ENCODE data around the gene APOOL.

Gene APOOL

DNA sequence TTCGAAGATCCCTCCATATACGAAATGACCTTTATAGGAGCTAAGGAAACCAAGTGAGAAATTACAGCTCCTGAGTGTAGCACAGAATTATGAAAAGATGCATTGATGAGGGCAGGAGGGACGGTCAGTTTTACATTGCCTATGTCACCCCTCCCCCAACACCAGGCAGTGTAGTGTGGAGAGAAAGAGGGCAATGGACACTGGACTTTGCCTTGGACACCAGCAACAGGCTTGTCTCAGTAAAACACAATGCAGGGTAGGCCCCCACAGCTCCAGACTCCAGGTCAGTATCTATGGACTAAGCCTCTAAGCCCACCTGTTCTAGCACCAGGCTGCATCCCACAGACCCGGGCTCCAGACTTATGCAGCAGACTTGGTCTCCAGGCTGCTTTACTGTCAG, 16.5 kb downstream of the APOOL start:
- TF ChIP-seq EZH2 (IDR thresholded peaks at IDR 0.05; ENCODE audit: borderline replicate concordance, low read length) (no peak), CTCF (IDR thresholded peaks at IDR 0.05; ENCODE audit: low read length) (no peak)
- Histone ChIP-seq H3K4me3 (ENCODE audit: low read depth, low read length, poor library complexity, severe bottlenecking) (no peak overlapping the region), H3K4me1 (ENCODE audit: insufficient read depth, low read length, severe bottlenecking) (no peaks in the 10 kb centered on the region), H3K36me3 (ENCODE audit: insufficient read depth, low read length) (no peaks in the 10 kb centered on the region; the same call in 1 of the 2 replicates), H4K20me1 (ENCODE audit: insufficient read depth, low read length) (no peaks in the 10 kb centered on the region), H3K79me2 (ENCODE audit: insufficient read depth, low read length) (no peaks in the 10 kb centered on the region), H3F3A (ENCODE audit: insufficient read depth, low read length) (no peaks in the 10 kb centered on the region), H2AFZ (ENCODE audit: low read length) (no peak overlapping the region), H3K9me3 (ENCODE audit: low read length) (no peaks in the 10 kb centered on the region), H3K9ac (ENCODE audit: low read length) (no peak overlapping the region), H3K27me3 (ENCODE audit: insufficient read depth, low read length) (no peaks in the 10 kb centered on the region), H3K9me2 (ENCODE audit: low read depth, low read length) (no peaks in the 10 kb centered on the region), H3K4me2 (ENCODE audit: low read length) (no peak overlapping the region), H3K27ac (ENCODE audit: low read depth, low read length, poor library complexity, severe bottlenecking) (no peak overlapping the region)

- H3K27me3 ChIP-seq (ENCODE audit: insufficient read depth, low read length) = no peaks in the 10 kb centered on the region
- no peaks in the 10 kb centered on the region for H3K9me2 ChIP-seq (ENCODE audit: low read depth, low read length)
- no peak overlapping the region for H2AFZ ChIP-seq (ENCODE audit: low read length)
- no peak overlapping the region for H3K9ac ChIP-seq (ENCODE audit: low read length)
- TF ChIP-seq EZH2 (IDR thresholded peaks at IDR 0.05; ENCODE audit: borderline replicate concordance, low read length) = no peak
- TF ChIP-seq CTCF (IDR thresholded peaks at IDR 0.05; ENCODE audit: low read length) = no peak
- H3F3A ChIP-seq (ENCODE audit: insufficient read depth, low read length) = no peaks in the 10 kb centered on the region
- no peaks in the 10 kb centered on the region for H4K20me1 ChIP-seq (ENCODE audit: insufficient read depth, low read length)
- H3K4me3 ChIP-seq (ENCODE audit: low read depth, low read length, poor library complexity, severe bottlenecking) = no peak overlapping the region
- no peaks in the 10 kb centered on the region for H3K4me1 ChIP-seq (ENCODE audit: insufficient read depth, low read length, severe bottlenecking)
- H3K36me3 ChIP-seq (ENCODE audit: insufficient read depth, low read length) = no peaks in the 10 kb centered on the region; the same call in 1 of the 2 replicates
- no peaks in the 10 kb centered on the region for H3K79me2 ChIP-seq (ENCODE audit: insufficient read depth, low read length)
- no peak overlapping the region for H3K27ac ChIP-seq (ENCODE audit: low read depth, low read length, poor library complexity, severe bottlenecking)
- no peak overlapping the region for H3K4me2 ChIP-seq (ENCODE audit: low read length)
- H3K9me3 ChIP-seq (ENCODE audit: low read length) = no peaks in the 10 kb centered on the region
Measured at GRCh38 chrX:85024044-85024443, 20.4 kb downstream of the APOOL start.

GRCh38 chrX:85024562-85024961, 20.9 kb downstream of the APOOL start:
- no peaks in the 10 kb centered on the region for H3K79me2 ChIP-seq (ENCODE audit: insufficient read depth, low read length)
- H3K9me2 ChIP-seq (ENCODE audit: low read depth, low read length) = no peaks in the 10 kb centered on the region
- H3K27me3 ChIP-seq (ENCODE audit: insufficient read depth, low read length) = no peaks in the 10 kb centered on the region
- no peak overlapping the region for H3K4me3 ChIP-seq (ENCODE audit: low read depth, low read length, poor library complexity, severe bottlenecking)
- no peaks in the 10 kb centered on the region for H3K4me1 ChIP-seq (ENCODE audit: insufficient read depth, low read length, severe bottlenecking)
- H3K9me3 ChIP-seq (ENCODE audit: low read length) = no peaks in the 10 kb centered on the region
- H3F3A ChIP-seq (ENCODE audit: insufficient read depth, low read length) = no peaks in the 10 kb centered on the region
- H3K4me2 ChIP-seq (ENCODE audit: low read length) = no peak overlapping the region
- H2AFZ ChIP-seq (ENCODE audit: low read length) = no peak overlapping the region
- no peak for TF ChIP-seq EZH2 (IDR thresholded peaks at IDR 0.05; ENCODE audit: borderline replicate concordance, low read length)
- TF ChIP-seq CTCF (IDR thresholded peaks at IDR 0.05; ENCODE audit: low read length) = no peak
- H4K20me1 ChIP-seq (ENCODE audit: insufficient read depth, low read length) = no peaks in the 10 kb centered on the region
- no peak overlapping the region for H3K27ac ChIP-seq (ENCODE audit: low read depth, low read length, poor library complexity, severe bottlenecking)
- no peaks in the 10 kb centered on the region; the same call in 1 of the 2 replicates for H3K36me3 ChIP-seq (ENCODE audit: insufficient read depth, low read length)
- no peak overlapping the region for H3K9ac ChIP-seq (ENCODE audit: low read length)

Measured in OCI-LY1 (cell line).